Inflammatory macrophage treated with lipopolysaccharide for 4 hours (primary cell): ENCODE data around the gene N4BP2L1.
"Not testable (repeated sequence)": the region's sequence is repeated elsewhere in the genome, so short reads cannot be mapped to it uniquely, and the experiment has no call there.

Experiments used
- DNase-seq: peaks from one replicate; pipeline ENCODE4 v3.0.0-alpha.2; 2020

Gene N4BP2L1

DNA sequence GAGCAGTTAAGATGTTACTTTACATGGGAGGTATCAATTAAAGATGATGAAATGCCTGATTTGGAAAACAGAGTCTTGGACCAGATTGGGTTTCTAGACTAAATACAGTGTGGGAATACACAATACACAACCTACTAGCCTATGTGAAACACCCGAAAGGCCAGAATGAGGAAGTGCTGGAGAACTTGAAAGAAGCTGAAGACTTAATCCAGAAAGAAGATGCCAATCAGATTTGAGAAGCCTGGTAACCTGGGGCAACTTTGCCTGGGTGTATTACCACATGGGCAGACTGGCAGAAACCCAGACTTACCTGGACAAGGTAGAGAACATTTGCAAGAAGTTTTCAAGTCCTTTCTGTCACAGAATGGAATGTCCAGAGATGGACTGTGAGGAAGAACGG is 43.2 kb downstream of the N4BP2L1 start:
- no peak for DNase-seq

DNA sequence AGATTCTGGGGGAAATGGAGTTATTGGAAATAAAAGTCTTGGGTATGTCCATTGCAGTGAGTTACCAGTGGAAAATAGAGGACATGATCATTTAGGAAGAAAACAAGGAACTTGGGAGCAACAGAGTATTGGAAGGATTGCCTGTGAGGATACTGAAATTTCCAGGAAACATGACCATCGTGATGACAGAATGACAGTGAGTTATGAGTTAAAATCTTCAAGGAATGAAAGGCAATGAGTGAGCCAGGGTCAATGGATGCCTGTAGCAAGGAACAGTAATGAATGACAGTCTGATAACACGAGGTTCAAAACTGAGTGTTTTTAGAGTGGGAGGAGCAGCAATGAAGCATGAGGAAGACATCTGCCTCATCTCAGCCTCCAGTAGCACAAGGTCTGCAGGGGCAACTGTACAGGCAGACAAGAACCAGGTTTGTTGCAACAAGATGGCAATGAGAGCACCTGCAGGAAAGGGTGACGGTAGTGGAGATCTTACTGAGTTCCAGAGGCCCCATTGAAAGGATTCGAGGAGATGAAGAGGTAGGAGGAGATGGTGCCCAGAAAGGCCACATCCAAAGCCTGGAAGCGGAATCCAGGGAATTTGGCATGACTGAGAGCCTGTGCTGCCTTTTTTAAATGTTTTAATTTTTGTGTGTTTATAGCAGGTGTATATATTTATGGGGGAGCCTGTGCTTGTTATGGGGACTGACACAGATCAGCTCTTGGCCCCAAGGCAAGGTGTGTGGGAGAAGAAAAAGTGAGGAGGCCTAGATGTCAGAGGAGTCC is 43.9 kb downstream of the N4BP2L1 start:
- DNase-seq: no peak

DNA sequence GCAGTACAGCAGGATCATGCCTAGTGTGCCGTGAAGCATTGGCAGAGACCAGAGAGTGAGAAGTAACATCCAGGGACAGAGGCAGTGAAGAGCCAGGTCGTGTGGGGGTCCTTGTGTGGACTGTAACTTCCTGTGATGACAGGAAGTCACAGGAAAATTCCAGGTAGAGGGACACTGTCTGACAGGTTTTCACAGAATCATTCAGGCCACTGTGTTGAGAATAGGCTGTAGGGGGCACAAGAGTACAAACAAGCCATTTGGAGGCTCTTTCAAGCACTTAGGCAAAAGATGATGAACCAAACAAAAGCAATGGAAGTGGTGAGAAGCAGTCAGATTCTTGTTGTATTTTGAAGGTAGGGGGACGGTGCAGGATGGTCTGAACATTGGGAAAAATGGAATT is 46.4 kb downstream of the N4BP2L1 start:
- no peak for DNase-seq

DNA sequence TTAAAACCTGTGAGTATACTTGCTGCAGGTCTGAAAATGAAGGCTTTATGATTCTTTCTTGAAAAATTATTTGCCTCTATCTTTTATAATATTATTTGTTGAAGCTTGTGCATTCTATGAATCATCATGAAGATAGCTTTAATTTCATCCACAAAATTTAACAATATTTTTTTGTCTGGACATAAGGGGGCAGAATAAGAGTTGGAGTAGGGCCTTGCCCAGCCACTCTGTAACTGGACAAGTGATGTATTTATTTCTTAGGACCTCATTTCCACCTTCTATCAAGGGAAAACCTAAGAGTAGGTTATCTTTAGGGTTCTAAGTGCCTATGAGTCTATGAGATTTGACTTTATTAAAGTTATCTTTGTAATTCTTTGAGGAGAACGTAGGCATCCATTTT is 49.9 kb downstream of the N4BP2L1 start:
- DNase-seq: no peak

DNA sequence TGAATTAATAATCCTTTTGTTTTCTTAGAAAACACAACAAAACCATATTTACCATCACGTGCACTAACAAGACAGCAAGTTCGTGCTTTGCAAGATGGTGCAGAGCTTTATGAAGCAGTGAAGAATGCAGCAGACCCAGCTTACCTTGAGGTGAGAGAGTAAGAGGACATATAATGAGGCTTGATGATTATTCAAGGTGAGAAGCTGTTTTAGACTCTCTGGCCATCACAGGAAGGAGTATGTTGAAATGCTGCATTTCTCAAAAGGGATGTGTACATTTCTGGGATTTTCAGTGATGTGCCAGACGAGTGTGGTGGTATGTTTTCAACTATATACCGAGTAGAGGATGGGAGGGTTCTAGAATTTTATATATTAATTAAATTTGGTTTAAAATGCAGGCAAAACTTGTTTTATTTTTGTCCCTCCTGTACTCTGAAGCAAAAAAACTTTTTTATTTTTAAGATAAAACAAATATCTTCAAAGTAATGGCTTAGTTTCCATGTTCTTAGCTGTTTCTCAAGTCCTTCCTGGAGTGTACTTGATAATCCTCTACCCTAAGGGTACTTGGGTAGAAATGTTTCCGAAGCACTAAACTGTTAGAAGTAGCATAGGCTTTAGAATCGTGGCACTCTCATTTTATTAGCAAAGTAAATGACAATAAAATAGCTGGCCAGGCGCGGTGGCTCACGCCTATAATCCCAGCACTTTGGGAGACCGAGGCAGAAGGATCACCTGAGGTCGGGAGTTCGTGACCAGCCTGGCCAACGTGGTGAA is 51.1 kb downstream of the N4BP2L1 start:
- DNase-seq: no peak

DNA sequence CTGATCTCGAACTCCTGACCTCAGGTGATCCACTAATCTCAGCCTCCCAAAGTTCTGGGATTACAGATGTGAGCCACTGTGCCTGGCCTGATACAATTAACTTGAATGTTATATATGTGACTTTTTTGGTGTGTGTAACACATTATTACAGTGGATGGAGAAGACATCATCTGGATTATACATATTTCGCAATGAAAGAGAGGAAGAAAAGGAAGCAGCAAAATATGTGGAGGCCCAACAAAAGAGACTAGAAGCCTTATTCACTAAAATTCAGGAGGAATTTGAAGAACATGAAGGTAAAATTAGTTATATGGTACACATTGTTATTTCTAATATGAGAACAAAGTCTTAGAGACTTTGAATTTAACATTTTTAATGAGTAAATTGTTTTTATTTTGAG is 57.1 kb downstream of the N4BP2L1 start:
- DNase-seq: no peak

DNA sequence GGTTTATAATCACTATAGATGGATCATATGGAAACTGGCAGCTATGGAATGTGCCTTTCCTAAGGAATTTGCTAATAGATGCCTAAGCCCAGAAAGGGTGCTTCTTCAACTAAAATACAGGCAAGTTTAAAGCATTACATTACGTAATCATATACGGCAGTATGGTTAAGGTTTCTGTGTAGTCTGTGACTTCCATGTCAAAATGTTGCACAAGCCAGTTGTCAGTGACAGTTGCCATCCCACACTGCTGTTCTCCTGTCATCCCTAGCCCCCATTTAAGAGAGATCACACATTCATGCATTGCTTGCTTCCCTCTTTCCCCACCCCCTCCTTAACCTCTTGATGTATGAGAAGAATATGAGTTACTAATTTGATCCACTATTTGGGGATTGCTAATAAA is 65.4 kb downstream of the N4BP2L1 start:
- peak; percentile 42 for DNase-seq

DNA sequence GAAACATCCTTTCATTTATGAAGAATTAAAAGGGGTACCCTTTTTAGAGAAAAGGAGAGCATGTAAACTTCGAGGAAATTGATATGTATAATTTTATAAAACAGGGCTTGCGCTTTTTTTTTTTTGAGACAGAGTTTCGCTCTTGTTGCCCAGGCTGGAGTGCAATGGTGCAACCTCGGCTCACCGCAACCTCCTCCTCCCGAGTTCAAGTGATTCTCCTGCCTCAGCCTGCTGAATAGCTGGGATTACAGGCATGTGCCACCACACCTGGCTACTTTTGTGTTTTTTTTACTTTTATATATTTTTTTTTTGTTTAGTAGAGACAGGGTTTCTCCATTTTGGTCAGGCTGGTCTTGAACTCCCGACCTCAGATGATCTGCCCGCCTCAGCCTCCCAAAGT is 72.0 kb downstream of the N4BP2L1 start:
- DNase-seq: not testable (repeated sequence)

DNA sequence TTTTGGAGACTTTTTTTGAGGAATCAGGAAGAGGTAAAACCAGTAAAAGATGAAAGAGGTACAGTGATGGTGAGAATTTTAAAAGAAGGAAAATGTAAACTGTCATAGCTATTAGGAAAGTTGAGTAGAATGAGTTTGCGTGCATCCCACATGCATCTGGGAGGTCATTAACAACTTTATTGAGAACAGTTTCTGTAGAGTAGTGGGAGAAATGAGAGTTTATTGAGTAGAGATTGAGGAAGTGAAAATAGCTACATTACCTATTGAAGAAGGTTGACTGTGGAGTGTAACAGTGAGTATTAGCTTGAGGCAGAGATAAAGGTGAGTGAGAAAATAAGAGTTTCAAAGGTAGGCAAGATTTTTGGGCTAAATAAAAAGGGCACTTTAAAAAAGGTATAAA is 73.9 kb downstream of the N4BP2L1 start:
- DNase-seq: no peak

DNA sequence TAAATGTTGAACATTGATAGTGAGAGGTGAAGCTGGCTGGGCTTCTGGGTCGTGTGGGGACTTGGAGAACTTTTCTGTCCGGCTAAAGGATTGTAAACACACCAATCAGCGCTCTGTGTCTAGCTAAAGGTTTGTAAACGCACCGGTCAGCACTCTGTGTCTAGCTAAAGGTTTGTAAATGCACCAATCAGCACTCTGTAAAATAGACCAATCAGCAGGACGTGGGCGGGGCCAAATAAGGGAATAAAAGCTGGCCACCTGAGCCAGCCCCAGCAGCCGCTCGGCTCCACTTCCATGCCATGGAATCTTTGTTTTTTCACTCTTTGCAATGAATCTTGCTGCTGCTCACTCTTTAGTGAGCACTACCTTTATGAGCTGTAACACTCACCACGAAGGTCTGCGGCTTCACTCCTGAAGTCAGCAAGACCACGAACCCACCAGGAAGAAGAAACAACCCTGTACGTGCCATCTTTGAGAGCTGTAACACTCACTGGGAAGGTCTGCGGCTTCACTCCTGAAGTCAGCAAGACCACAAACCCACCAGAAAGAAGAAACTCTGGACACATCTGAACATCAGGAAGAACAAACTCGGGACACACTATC is 77.0 kb downstream of the N4BP2L1 start:
- not testable (repeated sequence) for DNase-seq
